HepG2 (cell line): ENCODE results near the gene UBE2O. TPM values are rescaled to one million over a fixed set of nuclear protein-coding genes. Genes with fewer than 3 reads are reported as not detected.

ENCODE experiments used
- ARID5B ChIP-seq: IDR thresholded peaks from 2 replicates; pipeline ENCODE4 v1.4.0; 2020; ENCODE audit warnings: mild to moderate bottlenecking, missing genetic modification reagents
- ATF6 ChIP-seq: sonication (generic); formaldehyde crosslinking; conservative IDR thresholded peaks from 2 replicates; pipeline ENCODE4 v1.4.0; 2020; ENCODE audit warnings: missing genetic modification reagents
- EEA1 ChIP-seq: sonication (generic); formaldehyde crosslinking; IDR thresholded peaks from 2 replicates; pipeline ENCODE4 v1.5.1; 2020; ENCODE audit warnings: mild to moderate bottlenecking, missing genetic modification reagents, borderline replicate concordance
- FOSL2 ChIP-seq: sonication (generic); formaldehyde crosslinking; IDR thresholded peaks from 2 replicates; pipeline ENCODE4 v1.4.0; 2020; ENCODE audit warnings: missing genetic modification reagents
- FOXC1 ChIP-seq: sonication (generic); formaldehyde crosslinking; IDR thresholded peaks from 2 replicates; pipeline ENCODE4 v1.8.0; 2022; ENCODE audit warnings: mild to moderate bottlenecking, missing genetic modification reagents, borderline replicate concordance
- HIVEP1 ChIP-seq: sonication (generic); formaldehyde crosslinking; IDR thresholded peaks from 2 replicates; pipeline ENCODE4 v1.4.0; 2020; ENCODE audit warnings: mild to moderate bottlenecking, missing genetic modification reagents
- HNRNPH1 ChIP-seq: fragments of 200-400 bp; formaldehyde crosslinking; optimal IDR thresholded peaks from 2 replicates; pipeline ENCODE3; 2017; ENCODE audit warnings: mild to moderate bottlenecking, low read depth, low read length
- KDM5B ChIP-seq: sonication (generic); formaldehyde crosslinking; IDR thresholded peaks from 2 replicates; pipeline ENCODE4 v1.4.0; 2020; ENCODE audit warnings: missing genetic modification reagents, mild to moderate bottlenecking, borderline replicate concordance
- MED8 ChIP-seq: sonication (generic); formaldehyde crosslinking; IDR thresholded peaks from 2 replicates; pipeline ENCODE4 v1.8.1; 2023; ENCODE audit warnings: mild to moderate bottlenecking, missing genetic modification reagents; ENCODE audit not compliant: insufficient replicate concordance
- NCOA5 ChIP-seq: sonication (generic); formaldehyde crosslinking; IDR thresholded peaks from 2 replicates; pipeline ENCODE4 v1.4.0; 2020; ENCODE audit warnings: missing genetic modification reagents
- NFYC ChIP-seq: IDR thresholded peaks from 2 replicates; pipeline ENCODE4 v1.6.1; 2016; ENCODE audit warnings: missing genetic modification reagents, missing compliant biosample characterization
- SIX4 ChIP-seq: sonication (generic); formaldehyde crosslinking; IDR thresholded peaks from 2 replicates; pipeline ENCODE4 v1.4.0; 2020; ENCODE audit warnings: missing genetic modification reagents
- SP1 ChIP-seq, 2 experiments: fragments of 450-650 bp in 1 of 2; sonication (generic) in 1 of 2; formaldehyde crosslinking in 1 of 2; IDR thresholded peaks; 2 replicates each; pipeline versions ENCODE4 v1.4.0 to v1.6.1; 2016 to 2020; ENCODE audit warnings: missing genetic modification reagents in 1 of 2
- TFDP1 ChIP-seq: IDR thresholded peaks from 2 replicates; pipeline ENCODE4 v1.6.1; 2016; ENCODE audit warnings: missing compliant biosample characterization, missing genetic modification reagents, borderline replicate concordance
- ZBTB43 ChIP-seq: sonication (generic); formaldehyde crosslinking; conservative IDR thresholded peaks from 2 replicates; pipeline ENCODE4 v1.4.0; 2020; ENCODE audit warnings: missing genetic modification reagents
- ZC3H4 ChIP-seq: sonication (generic); formaldehyde crosslinking; IDR thresholded peaks from 2 replicates; pipeline ENCODE4 v1.4.0; 2020; ENCODE audit warnings: missing genetic modification reagents, borderline replicate concordance
- ZKSCAN1 ChIP-seq: fragments of 150-350 bp; IDR thresholded peaks from 2 replicates; pipeline ENCODE4 v1.6.1; 2014; ENCODE audit warnings: low read length
- ZNF136 ChIP-seq: sonication (generic); formaldehyde crosslinking; IDR thresholded peaks from 2 replicates; pipeline ENCODE4 v1.8.1; 2022; ENCODE audit warnings: low read depth, mild to moderate bottlenecking, moderate library complexity, missing genetic modification reagents
- ZNF274 ChIP-seq: sonication (generic); formaldehyde crosslinking; IDR thresholded peaks from 2 replicates; pipeline ENCODE4 v1.5.1; 2020; ENCODE audit warnings: mild to moderate bottlenecking, missing genetic modification reagents
- ZNF878 ChIP-seq: sonication (generic); formaldehyde crosslinking; IDR thresholded peaks from 2 replicates; pipeline ENCODE4 v1.8.1; 2023; ENCODE audit warnings: mild to moderate bottlenecking, missing genetic modification reagents, moderate library complexity
- ZNF883 ChIP-seq: sonication (generic); formaldehyde crosslinking; IDR thresholded peaks from 2 replicates; pipeline ENCODE4 v1.5.1; 2020; ENCODE audit warnings: mild to moderate bottlenecking, missing genetic modification reagents; ENCODE audit errors: not compliant biosample characterization
- polyA plus RNA-seq, 8 experiments: library from polyadenylated mRNA; depleted of rRNA in 3 of 8; stranded (reverse) in 7 of 8; unstranded in 1 of 8; fragments of >200 nt; fragmentation: Illumina TruSeq in 4 of 8; extraction: Trizol in 4 of 8; gene quantifications; 2 replicates each; pipeline versions ENCODE4 v1.2.1 to v1.2.3, GENCODE V29; 2011 to 2016; ENCODE audit warnings: low read depth in 4 of 8, missing spikeins in 1 of 8, mixed read lengths in 1 of 8; ENCODE audit not compliant: insufficient read depth in 1 of 8
- total RNA-seq, 5 experiments: library from RNA; depleted of rRNA; stranded (reverse); fragments of >200 nt; fragmentation: Illumina TruSeq; extraction: Trizol; gene quantifications; 2 replicates each; pipeline ENCODE4 v1.2.3, GENCODE V29; 2016; ENCODE audit warnings: low read depth in 1 of 5

The UBE2O gene
- total and polyA plus RNA-seq, 2 of the 13 experiments (the other 11 are each of a cell fraction or from before 2014, with no cell fraction given): 21.5 to 23.5 TPM

GRCh38 chr17:76382803-76383545 is 70.0 kb downstream of the UBE2O start (continued):
- TF ChIP-seq ZKSCAN1: no peak
- TF ChIP-seq FOXC1: peak; percentile 90; the same call in 1 of the 2 replicates
- TF ChIP-seq ZNF136 (CRISPR knock-in tag): peak; percentile 33; the same call in 1 of the 2 replicates
- TF ChIP-seq SP1 (IDR thresholded peaks at IDR 0.05): no peak
- TF ChIP-seq SP1 (CRISPR knock-in tag; IDR thresholded peaks at IDR 0.05): peak; percentile 57
- peak; percentile 99 for TF ChIP-seq ZC3H4
- peak; percentile 79 for TF ChIP-seq EEA1 (CRISPR knock-in tag)
- TF ChIP-seq HNRNPH1: peak; percentile 38
- TF ChIP-seq NCOA5: no peak; the same call in 1 of the 2 replicates
- no peak; the same call in 1 of the 2 replicates for TF ChIP-seq ATF6 (CRISPR knock-in tag)
- TF ChIP-seq MED8 (CRISPR knock-in tag): peak; percentile 10
- 0 out of 2 replicates have a peak, but pooled peaks have one; percentile 29 for TF ChIP-seq ZNF274 (CRISPR knock-in tag)
- peak; percentile 47 for TF ChIP-seq ZNF883
- peak; percentile 52; the same call in 1 of the 2 replicates for TF ChIP-seq TFDP1
- TF ChIP-seq ZNF878 (CRISPR knock-in tag): peak; percentile 73
- peak; percentile 90; the same call in 1 of the 2 replicates for TF ChIP-seq KDM5B (CRISPR knock-in tag)
- no peak for TF ChIP-seq NFYC (CRISPR knock-in tag)
- no peak; the same call in none of the 2 replicates for TF ChIP-seq HIVEP1 (CRISPR knock-in tag)
- TF ChIP-seq ZBTB43: peak; percentile 45
- peak; percentile 20; the same call in 1 of the 2 replicates for TF ChIP-seq SIX4
- TF ChIP-seq ARID5B (CRISPR knock-in tag): peak; percentile 78
- TF ChIP-seq FOSL2 (CRISPR knock-in tag): peak; percentile 96
